GM12891 (cell line): ENCODE measurements around the gene RAB6D.
"Not testable (repeated sequence)": the region's sequence is repeated elsewhere in the genome, so short reads cannot be mapped to it uniquely, and the experiment has no call there.

Experiments used
- PAX5 ChIP-seq: IDR thresholded peaks from 2 replicates; pipeline ENCODE4 v1.6.1; 2011; ENCODE audit warnings: low read length, moderate library complexity, mild to moderate bottlenecking; ENCODE audit not compliant: insufficient read depth, severe bottlenecking
- POLR2A ChIP-seq: IDR thresholded peaks from 2 replicates; pipeline ENCODE4 v1.6.1; 2011; ENCODE audit warnings: low read depth, low read length, control low read depth
- POLR2AphosphoS5 ChIP-seq: IDR thresholded peaks from 2 replicates; pipeline ENCODE4 v1.6.1; 2011; ENCODE audit warnings: low read depth, low read length, control low read depth
- POU2F2 ChIP-seq: IDR thresholded peaks from 2 replicates; pipeline ENCODE4 v1.6.1; 2011; ENCODE audit warnings: low read depth, mild to moderate bottlenecking, control low read depth, low read length, moderate library complexity

- TF ChIP-seq POU2F2, POLR2A, POLR2AphosphoS5, PAX5: not testable (repeated sequence)
These were observed 32.2 kb upstream of the RAB6D start for GRCh38 chr2:131396209-131396608.
